WTC11 (cell line): Measurements from ENCODE around the gene BRSK1. TPM values are rescaled to one million over a fixed set of nuclear protein-coding genes. Genes with fewer than 3 reads are reported as not detected.

Source experiments
- ATAC-seq: fragments of 200-7000 bp; cut with Tn5 transposase; 2 replicates; pipeline ENCODE4 v1.10.0; 2021; ENCODE audit warnings: mild to moderate bottlenecking, moderate library complexity
- CTCF ChIA-PET: fragments of 300-600 bp; sonication (Branson Sonifier 250); formaldehyde crosslinking; loops from one replicate; lab custom pipeline; 2021; ENCODE audit warnings: antibody characterized with exemption; lab: Charles Lee
- POLR2A ChIA-PET: fragments of 350-600 bp; sonication (Branson Sonifier 250); formaldehyde crosslinking; loops from one replicate; lab custom pipeline; 2021; ENCODE audit warnings: antibody characterized with exemption; lab: Charles Lee
- DNase-seq: peaks from one replicate; pipeline ENCODE4 v3.0.0; 2021; ENCODE audit warnings: low spot score
- H3K27ac Mint-ChIP-seq: 2 replicates; pipeline ENCODE4 v1.8.0; 2021; ENCODE audit warnings: mixed read lengths
- H3K27me3 Mint-ChIP-seq: 2 replicates; pipeline ENCODE4 v1.8.0; 2021; ENCODE audit warnings: low read depth, mild to moderate bottlenecking, moderate library complexity, mixed read lengths
- H3K36me3 Mint-ChIP-seq: 2 replicates; pipeline ENCODE4 v1.8.0; 2021; ENCODE audit warnings: mixed read lengths
- H3K4me1 Mint-ChIP-seq: 2 replicates; pipeline ENCODE4 v1.8.0; 2022; ENCODE audit warnings: mixed read lengths
- H3K4me3 Mint-ChIP-seq: 2 replicates; pipeline ENCODE4 v1.8.0; 2021; ENCODE audit warnings: mild to moderate bottlenecking, moderate library complexity, mixed read lengths
- H3K9me3 Mint-ChIP-seq: 2 replicates; pipeline ENCODE4 v1.8.0; 2021; ENCODE audit warnings: mixed read lengths
- ATF1 ChIP-seq: sonication (generic); formaldehyde crosslinking; IDR thresholded peaks from 2 replicates; pipeline ENCODE4 v1.8.1; 2023; ENCODE audit warnings: mild to moderate bottlenecking, moderate library complexity, missing genetic modification reagents
- ESRRA ChIP-seq: sonication (generic); formaldehyde crosslinking; IDR thresholded peaks from 2 replicates; pipeline ENCODE4 v1.8.1; 2022; ENCODE audit warnings: mild to moderate bottlenecking, missing genetic modification reagents, borderline replicate concordance
- ETV6 ChIP-seq: sonication (generic); formaldehyde crosslinking; IDR thresholded peaks from 2 replicates; pipeline ENCODE4 v1.8.1; 2022; ENCODE audit warnings: mild to moderate bottlenecking, missing genetic modification reagents
- FOXJ3 ChIP-seq: sonication (generic); formaldehyde crosslinking; IDR thresholded peaks from 2 replicates; pipeline ENCODE4 v1.9.0; 2021; ENCODE audit warnings: missing genetic modification reagents, mild to moderate bottlenecking, borderline replicate concordance
- JUN ChIP-seq: sonication (generic); formaldehyde crosslinking; IDR thresholded peaks from 2 replicates; pipeline ENCODE4 v1.8.0; 2023; ENCODE audit warnings: mild to moderate bottlenecking, missing genetic modification reagents
- NFATC4 ChIP-seq: fragments of 250-450 bp; sonication (Bioruptor Pico); IDR thresholded peaks from 2 replicates; pipeline ENCODE4 v1.9.0; 2021; ENCODE audit warnings: mild to moderate bottlenecking
- NFYB ChIP-seq: sonication (generic); formaldehyde crosslinking; conservative IDR thresholded peaks from 2 replicates; pipeline ENCODE4 v1.8.0; 2022; ENCODE audit warnings: low read depth, missing genetic modification reagents
- OVOL2 ChIP-seq: fragments of 250-450 bp; sonication (Bioruptor Pico); IDR thresholded peaks from 2 replicates; pipeline ENCODE4 v1.9.0; 2021; ENCODE audit warnings: mild to moderate bottlenecking, borderline replicate concordance
- TCF7 ChIP-seq: sonication (generic); formaldehyde crosslinking; IDR thresholded peaks from 2 replicates; pipeline ENCODE4 v1.8.0; 2022; ENCODE audit warnings: mild to moderate bottlenecking, low read depth, missing genetic modification reagents, moderate library complexity
- TEAD4 ChIP-seq: sonication (generic); formaldehyde crosslinking; IDR thresholded peaks from 2 replicates; pipeline ENCODE4 v1.8.0; 2022; ENCODE audit warnings: mild to moderate bottlenecking, missing genetic modification reagents
- TP53 ChIP-seq: sonication (generic); formaldehyde crosslinking; IDR thresholded peaks from 2 replicates; pipeline ENCODE4 v1.8.1; 2023; ENCODE audit warnings: mild to moderate bottlenecking, missing genetic modification reagents
- ZNF138 ChIP-seq: sonication (generic); formaldehyde crosslinking; conservative IDR thresholded peaks from 2 replicates; pipeline ENCODE4 v1.8.1; 2022; ENCODE audit warnings: mild to moderate bottlenecking, moderate library complexity, missing genetic modification reagents
- total RNA-seq: library from RNA; stranded (reverse); gene quantifications from 3 replicates; pipeline ENCODE4 v1.2.3, GENCODE V29; 2021
- TF ChIP-seq, protein P1 (sequence below): fragments of 250-450 bp; sonication (Bioruptor Pico); IDR thresholded peaks from 2 replicates; pipeline ENCODE4 v2.1.2; 2022; ENCODE audit warnings: mild to moderate bottlenecking, moderate library complexity
- TF ChIP-seq, protein P2 (sequence below): sonication (generic); formaldehyde crosslinking; IDR thresholded peaks from 2 replicates; pipeline ENCODE4 v1.8.1; 2022; ENCODE audit warnings: low read depth, missing genetic modification reagents, borderline replicate concordance
- TF ChIP-seq, protein P3 (sequence below): fragments of 250-450 bp; sonication (Bioruptor Pico); IDR thresholded peaks from 2 replicates; pipeline ENCODE4 v1.9.0; 2021; ENCODE audit warnings: mild to moderate bottlenecking
- TF ChIP-seq, protein P4 (sequence below): sonication (generic); formaldehyde crosslinking; IDR thresholded peaks from 2 replicates; pipeline ENCODE4 v1.8.0; 2023; ENCODE audit warnings: missing genetic modification reagents, mild to moderate bottlenecking, borderline replicate concordance
- TF ChIP-seq, protein P5 (sequence below): sonication (generic); formaldehyde crosslinking; IDR thresholded peaks from 2 replicates; pipeline ENCODE4 v1.8.1; 2022; ENCODE audit warnings: low read depth, mild to moderate bottlenecking, moderate library complexity, missing genetic modification reagents, borderline replicate concordance

The BRSK1 gene
- total RNA-seq, 1 experiment from 2014 or later = 52.4 TPM

DNA sequence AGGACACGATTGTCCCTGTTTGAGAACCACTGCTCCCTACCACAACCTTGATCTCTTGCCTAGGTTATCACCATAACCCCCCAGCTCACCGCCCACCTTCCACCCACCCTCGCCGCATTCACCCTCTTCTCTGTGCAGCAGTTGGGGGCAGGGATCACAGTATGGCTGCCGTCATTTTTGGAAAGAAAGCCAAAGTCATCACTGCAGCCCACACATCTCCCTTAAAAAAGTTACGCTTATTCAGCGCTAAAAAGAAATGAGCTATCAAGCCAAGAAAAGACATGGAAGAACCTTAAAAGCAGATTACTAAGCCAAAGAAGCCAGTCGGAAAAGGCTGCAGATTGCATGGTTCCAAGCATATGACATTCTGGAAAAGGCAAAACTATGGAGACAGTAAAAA, 14.5 kb upstream of the BRSK1 start:
- H3K9me3 Mint-ChIP-seq = peaks cover 12% of the 10 kb centered on the region
- DNase-seq = no peak
- no peaks in the 10 kb centered on the region for H3K27me3 Mint-ChIP-seq
- no peak overlapping the region for H3K27ac Mint-ChIP-seq
- ChIA-PET CTCF (no interaction called here), POLR2A (no interaction called here)
- H3K36me3 Mint-ChIP-seq = peaks cover 18% of the 10 kb centered on the region
- no peak overlapping the region for H3K4me3 Mint-ChIP-seq
- no peaks in the 10 kb centered on the region for H3K4me1 Mint-ChIP-seq
- TF ChIP-seq FOXJ3 (CRISPR knock-in tag) (no peak), NFYB (CRISPR knock-in tag) (no peak), OVOL2 (no peak)
- TF ChIP-seq, protein P1, sequence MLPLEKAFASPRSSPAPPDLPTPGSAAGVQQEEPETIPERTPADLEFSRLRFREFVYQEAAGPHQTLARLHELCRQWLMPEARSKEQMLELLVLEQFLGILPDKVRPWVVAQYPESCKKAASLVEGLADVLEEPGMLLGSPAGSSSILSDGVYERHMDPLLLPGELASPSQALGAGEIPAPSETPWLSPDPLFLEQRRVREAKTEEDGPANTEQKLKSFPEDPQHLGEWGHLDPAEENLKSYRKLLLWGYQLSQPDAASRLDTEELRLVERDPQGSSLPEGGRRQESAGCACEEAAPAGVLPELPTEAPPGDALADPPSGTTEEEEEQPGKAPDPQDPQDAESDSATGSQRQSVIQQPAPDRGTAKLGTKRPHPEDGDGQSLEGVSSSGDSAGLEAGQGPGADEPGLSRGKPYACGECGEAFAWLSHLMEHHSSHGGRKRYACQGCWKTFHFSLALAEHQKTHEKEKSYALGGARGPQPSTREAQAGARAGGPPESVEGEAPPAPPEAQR = no peak
- no peak for ATAC-seq

DNA sequence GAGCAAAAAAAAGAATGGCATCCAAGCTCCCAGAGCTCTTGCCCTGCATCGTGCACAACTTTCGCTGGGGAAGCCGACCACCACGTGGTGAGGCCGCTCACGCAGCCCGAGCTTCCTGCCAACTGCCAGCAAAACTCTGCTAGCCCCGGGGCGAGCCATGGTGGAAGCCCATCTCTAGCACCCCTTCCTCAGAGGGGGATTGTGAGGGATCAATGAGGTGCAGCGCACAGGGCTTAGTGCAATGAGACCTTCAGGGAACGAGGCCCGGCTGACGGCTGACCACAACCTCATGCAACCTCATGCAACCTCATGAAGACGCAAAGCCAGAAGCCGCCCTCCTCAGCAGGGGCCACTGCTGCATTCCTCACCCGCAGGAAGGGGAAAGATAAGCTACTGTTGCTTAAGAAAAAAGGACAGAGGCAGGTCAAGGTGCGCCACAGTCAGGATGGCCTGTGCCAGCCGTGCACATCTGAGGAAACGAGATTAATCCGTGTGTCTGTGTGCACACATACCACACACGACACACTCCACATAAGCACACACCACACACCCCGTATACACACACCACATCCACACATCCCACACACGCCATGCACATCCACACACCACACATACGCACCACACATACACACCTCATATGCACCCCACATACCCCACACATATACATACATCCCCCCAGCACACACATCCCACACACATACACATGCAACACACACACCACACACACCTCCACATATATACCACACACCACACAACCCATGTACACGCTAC, 13.4 kb upstream of the BRSK1 start:
- peak overlapping the region; percentile 6; the same call in 1 of the 2 replicates for H3K27ac Mint-ChIP-seq

DNA sequence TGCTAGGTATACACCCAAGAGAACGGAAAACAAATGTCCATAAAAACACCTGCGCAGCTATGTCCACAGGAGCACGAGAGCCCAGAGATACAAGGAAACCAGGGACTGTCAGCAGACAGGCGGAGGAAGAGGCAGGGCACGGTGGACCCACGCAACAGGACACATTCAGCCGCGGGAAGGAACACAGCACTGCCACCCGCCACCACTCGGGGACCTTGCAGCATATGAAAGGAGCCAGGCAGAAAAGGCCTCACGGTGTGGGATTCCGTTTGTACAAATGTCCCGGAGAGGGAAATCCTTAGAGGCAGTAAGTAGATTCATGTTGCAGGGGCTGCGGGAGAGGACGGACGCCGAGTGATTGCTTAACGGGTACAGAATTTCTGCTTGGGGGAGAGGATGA, 11.7 kb upstream of the BRSK1 start:
- Mint-ChIP-seq H3K9me3 (peaks cover 3% of the 10 kb centered on the region; the same call in 1 of the 2 replicates), H3K4me3 (no peak overlapping the region), H3K27me3 (no peaks in the 10 kb centered on the region), H3K36me3 (peaks cover 10% of the 10 kb centered on the region), H3K27ac (peak overlapping the region; percentile 86), H3K4me1 (no peaks in the 10 kb centered on the region)
- POLR2A ChIA-PET = no interaction called here
- CTCF ChIA-PET = interaction anchor here (0.7 to 1.0 kb wide), 2 partner anchors 29 to 68 kb away, joined by 3 to 4 read pairs; no protein-coding TSS in a partner anchor
- DNase-seq (no peak), ATAC-seq (peak; percentile 52)
- TF ChIP-seq TCF7 (no peak), TEAD4 (CRISPR knock-in tag) (no peak), TP53 (CRISPR knock-in tag) (no peak), JUN (CRISPR knock-in tag) (no peak), ESRRA (no peak)
- TF ChIP-seq, protein P2, sequence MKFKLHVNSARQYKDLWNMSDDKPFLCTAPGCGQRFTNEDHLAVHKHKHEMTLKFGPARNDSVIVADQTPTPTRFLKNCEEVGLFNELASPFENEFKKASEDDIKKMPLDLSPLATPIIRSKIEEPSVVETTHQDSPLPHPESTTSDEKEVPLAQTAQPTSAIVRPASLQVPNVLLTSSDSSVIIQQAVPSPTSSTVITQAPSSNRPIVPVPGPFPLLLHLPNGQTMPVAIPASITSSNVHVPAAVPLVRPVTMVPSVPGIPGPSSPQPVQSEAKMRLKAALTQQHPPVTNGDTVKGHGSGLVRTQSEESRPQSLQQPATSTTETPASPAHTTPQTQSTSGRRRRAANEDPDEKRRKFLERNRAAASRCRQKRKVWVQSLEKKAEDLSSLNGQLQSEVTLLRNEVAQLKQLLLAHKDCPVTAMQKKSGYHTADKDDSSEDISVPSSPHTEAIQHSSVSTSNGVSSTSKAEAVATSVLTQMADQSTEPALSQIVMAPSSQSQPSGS = no peak
- TF ChIP-seq, protein P3, sequence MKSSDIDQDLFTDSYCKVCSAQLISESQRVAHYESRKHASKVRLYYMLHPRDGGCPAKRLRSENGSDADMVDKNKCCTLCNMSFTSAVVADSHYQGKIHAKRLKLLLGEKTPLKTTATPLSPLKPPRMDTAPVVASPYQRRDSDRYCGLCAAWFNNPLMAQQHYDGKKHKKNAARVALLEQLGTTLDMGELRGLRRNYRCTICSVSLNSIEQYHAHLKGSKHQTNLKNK (CRISPR knock-in tag) = no peak
- TF ChIP-seq, all 79 proteins: peak for 0

More for the DNA sequence above, 13.4 kb upstream of the BRSK1 start:
- Mint-ChIP-seq H3K4me3 (no peak overlapping the region), H3K27me3 (no peaks in the 10 kb centered on the region), H3K4me1 (no peaks in the 10 kb centered on the region), H3K36me3 (peaks cover 18% of the 10 kb centered on the region), H3K9me3 (peaks cover 12% of the 10 kb centered on the region)
- ATAC-seq = no peak
- ChIA-PET CTCF (interaction anchor here (1.1 kb wide), 1 partner anchor 11 kb away, joined by 4 read pairs; no protein-coding TSS in a partner anchor), POLR2A (interaction anchor here (0.6 to 1.0 kb wide), 2 partner anchors 9 to 56 kb away, joined by 3 to 5 read pairs; partner anchors contain the start of gene HSPBP1)
- no peak for TF ChIP-seq ZNF138 (CRISPR knock-in tag)
- TF ChIP-seq ETV6 (CRISPR knock-in tag) = no peak
- TF ChIP-seq, protein P4, sequence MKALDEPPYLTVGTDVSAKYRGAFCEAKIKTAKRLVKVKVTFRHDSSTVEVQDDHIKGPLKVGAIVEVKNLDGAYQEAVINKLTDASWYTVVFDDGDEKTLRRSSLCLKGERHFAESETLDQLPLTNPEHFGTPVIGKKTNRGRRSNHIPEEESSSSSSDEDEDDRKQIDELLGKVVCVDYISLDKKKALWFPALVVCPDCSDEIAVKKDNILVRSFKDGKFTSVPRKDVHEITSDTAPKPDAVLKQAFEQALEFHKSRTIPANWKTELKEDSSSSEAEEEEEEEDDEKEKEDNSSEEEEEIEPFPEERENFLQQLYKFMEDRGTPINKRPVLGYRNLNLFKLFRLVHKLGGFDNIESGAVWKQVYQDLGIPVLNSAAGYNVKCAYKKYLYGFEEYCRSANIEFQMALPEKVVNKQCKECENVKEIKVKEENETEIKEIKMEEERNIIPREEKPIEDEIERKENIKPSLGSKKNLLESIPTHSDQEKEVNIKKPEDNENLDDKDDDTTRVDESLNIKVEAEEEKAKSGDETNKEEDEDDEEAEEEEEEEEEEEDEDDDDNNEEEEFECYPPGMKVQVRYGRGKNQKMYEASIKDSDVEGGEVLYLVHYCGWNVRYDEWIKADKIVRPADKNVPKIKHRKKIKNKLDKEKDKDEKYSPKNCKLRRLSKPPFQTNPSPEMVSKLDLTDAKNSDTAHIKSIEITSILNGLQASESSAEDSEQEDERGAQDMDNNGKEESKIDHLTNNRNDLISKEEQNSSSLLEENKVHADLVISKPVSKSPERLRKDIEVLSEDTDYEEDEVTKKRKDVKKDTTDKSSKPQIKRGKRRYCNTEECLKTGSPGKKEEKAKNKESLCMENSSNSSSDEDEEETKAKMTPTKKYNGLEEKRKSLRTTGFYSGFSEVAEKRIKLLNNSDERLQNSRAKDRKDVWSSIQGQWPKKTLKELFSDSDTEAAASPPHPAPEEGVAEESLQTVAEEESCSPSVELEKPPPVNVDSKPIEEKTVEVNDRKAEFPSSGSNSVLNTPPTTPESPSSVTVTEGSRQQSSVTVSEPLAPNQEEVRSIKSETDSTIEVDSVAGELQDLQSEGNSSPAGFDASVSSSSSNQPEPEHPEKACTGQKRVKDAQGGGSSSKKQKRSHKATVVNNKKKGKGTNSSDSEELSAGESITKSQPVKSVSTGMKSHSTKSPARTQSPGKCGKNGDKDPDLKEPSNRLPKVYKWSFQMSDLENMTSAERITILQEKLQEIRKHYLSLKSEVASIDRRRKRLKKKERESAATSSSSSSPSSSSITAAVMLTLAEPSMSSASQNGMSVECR = no peak
- TF ChIP-seq NFATC4 (CRISPR knock-in tag) = no peak
- no peak for TF ChIP-seq ATF1 (CRISPR knock-in tag)
- no peak for TF ChIP-seq FOXJ3 (CRISPR knock-in tag)
- TF ChIP-seq, protein P5, sequence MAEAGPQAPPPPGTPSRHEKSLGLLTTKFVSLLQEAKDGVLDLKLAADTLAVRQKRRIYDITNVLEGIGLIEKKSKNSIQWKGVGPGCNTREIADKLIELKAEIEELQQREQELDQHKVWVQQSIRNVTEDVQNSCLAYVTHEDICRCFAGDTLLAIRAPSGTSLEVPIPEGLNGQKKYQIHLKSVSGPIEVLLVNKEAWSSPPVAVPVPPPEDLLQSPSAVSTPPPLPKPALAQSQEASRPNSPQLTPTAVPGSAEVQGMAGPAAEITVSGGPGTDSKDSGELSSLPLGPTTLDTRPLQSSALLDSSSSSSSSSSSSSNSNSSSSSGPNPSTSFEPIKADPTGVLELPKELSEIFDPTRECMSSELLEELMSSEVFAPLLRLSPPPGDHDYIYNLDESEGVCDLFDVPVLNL = no peak
- TF ChIP-seq TEAD4 (CRISPR knock-in tag) = no peak
- DNase-seq = no peak
